Thoracic aorta (tissue), 2 donors: ENCODE measurements around the gene STH. TPM values are rescaled to one million over a fixed set of nuclear protein-coding genes. Genes with fewer than 3 reads are reported as not detected.

Source experiments
- ATAC-seq: fragments of 150-250 bp; one replicate; pipeline ENCODE4 v1.8.0; 2017; ENCODE audit warnings: low read depth; ENCODE audit not compliant: insufficient number of reproducible peaks, low FRiP score
- DNase-seq: peaks from one replicate; pipeline ENCODE4 v3.0.0-alpha.2; 2020; ENCODE audit warnings: low spot score
- H3K27ac ChIP-seq, 2 donors: fragments of 200-600 bp; sonication (generic); 1 replicate in 1 of 2; 2 replicates in 1 of 2; pipeline ENCODE4 v1.5.1; 2016; ENCODE audit warnings: mild to moderate bottlenecking in 2 of 2, moderate library complexity in 2 of 2
- H3K27me3 ChIP-seq: fragments of 200-600 bp; sonication (generic); replicated peaks from 2 replicates; pipeline ENCODE4 v1.6.0; 2016; ENCODE audit warnings: mild to moderate bottlenecking; ENCODE audit not compliant: insufficient read depth
- H3K36me3 ChIP-seq: fragments of 200-600 bp; sonication (generic); one replicate; pipeline ENCODE4 v1.5.1; 2016
- H3K4me1 ChIP-seq, 2 donors: fragments of 200-600 bp; sonication (generic); 1 replicate in 1 of 2; 2 replicates in 1 of 2; pipeline versions ENCODE4 v1.5.1 to v1.6.0; 2016; ENCODE audit warnings: low read depth in 2 of 2, mild to moderate bottlenecking in 1 of 2; ENCODE audit not compliant: control insufficient read depth in 1 of 2
- H3K4me3 ChIP-seq: fragments of 200-600 bp; sonication (generic); 2 replicates; pipeline ENCODE4 v1.5.1; 2016; ENCODE audit warnings: mild to moderate bottlenecking
- H3K9me3 ChIP-seq: fragments of 200-600 bp; sonication (generic); 2 replicates; pipeline ENCODE4 v1.5.1; 2016
- CTCF ChIP-seq: fragments of 200-600 bp; sonication (generic); IDR thresholded peaks from one replicate; pipeline ENCODE4 v1.5.1; 2019; ENCODE audit warnings: antibody characterized with exemption
- total RNA-seq, 2 donors: library from RNA; depleted of rRNA; stranded (reverse); fragments of >200 nt; gene quantifications; one replicate each; pipeline versions ENCODE4 v1.1.0 to v1.2.3, GENCODE V29; 2016

The STH gene
- total RNA-seq, 2 donors from 2014 or later: not detected

GRCh38 chr17:46023783-46024388 lies 24.8 kb downstream of the STH start:
- H3K36me3 ChIP-seq: peaks cover 6% of the 10 kb centered on the region
- DNase-seq (no peak), ATAC-seq (no peak)
- no peaks in the 10 kb centered on the region for H3K27me3 ChIP-seq
- no peak overlapping the region for H3K27ac ChIP-seq
- H3K4me1 ChIP-seq: no peaks in the 10 kb centered on the region
- no peak overlapping the region for H3K4me3 ChIP-seq
- no peaks in the 10 kb centered on the region for H3K9me3 ChIP-seq
- no peak for TF ChIP-seq CTCF

- Histone ChIP-seq H3K36me3 (peaks cover 6% of the 10 kb centered on the region), H3K27me3 (no peaks in the 10 kb centered on the region), H3K4me1 (no peaks in the 10 kb centered on the region), H3K9me3 (no peaks in the 10 kb centered on the region), H3K4me3 (no peak overlapping the region), H3K27ac (no peak overlapping the region)
- ATAC-seq (no peak), DNase-seq (no peak)
- no peak for TF ChIP-seq CTCF
Measured at GRCh38 chr17:46024590-46024989, 25.5 kb downstream of the STH start.

GRCh38 chr17:46025060-46025459 lies 26.0 kb downstream of the STH start:
- Histone ChIP-seq H3K4me3 (no peak overlapping the region), H3K27me3 (no peaks in the 10 kb centered on the region), H3K36me3 (peaks cover 6% of the 10 kb centered on the region), H3K9me3 (no peaks in the 10 kb centered on the region), H3K27ac (no peak overlapping the region), H3K4me1 (no peaks in the 10 kb centered on the region)
- TF ChIP-seq CTCF: no peak
- ATAC-seq (no peak), DNase-seq (no peak)

- H3K9me3 ChIP-seq: no peaks in the 10 kb centered on the region
- H3K36me3 ChIP-seq: peaks cover 10% of the 10 kb centered on the region
- H3K4me3 ChIP-seq: no peak overlapping the region
- TF ChIP-seq CTCF: no peak
- no peak for ATAC-seq
- no peaks in the 10 kb centered on the region for H3K27me3 ChIP-seq
- no peaks in the 10 kb centered on the region for H3K4me1 ChIP-seq
- no peak overlapping the region for H3K27ac ChIP-seq
- DNase-seq: no peak
Measured at GRCh38 chr17:46025510-46026165, 26.6 kb downstream of the STH start.

- Histone ChIP-seq H3K9me3 (no peaks in the 10 kb centered on the region), H3K27ac (no peak overlapping the region), H3K4me1 (no peaks in the 10 kb centered on the region), H3K4me3 (no peak overlapping the region), H3K36me3 (peaks cover 17% of the 10 kb centered on the region), H3K27me3 (no peaks in the 10 kb centered on the region)
- DNase-seq: no peak
- no peak for TF ChIP-seq CTCF
- ATAC-seq: no peak
Measured at GRCh38 chr17:46026166-46027047, 27.4 kb downstream of the STH start.
